C4-2B (cell line): Measurements from ENCODE around the gene RPL27.
"Not testable (repeated sequence)": the region's sequence is repeated elsewhere in the genome, so short reads cannot be mapped to it uniquely, and the experiment has no call there.

Experiments used
- H3K27ac ChIP-seq: fragments of 450-650 bp; 2 replicates; pipeline ENCODE4 v1.5.1; 2017
- ZFX ChIP-seq: fragments of 450-650 bp; IDR thresholded peaks from 2 replicates; pipeline ENCODE4 v1.6.1; 2017
- TF ChIP-seq, protein P1 (sequence below): fragments of 450-650 bp; conservative IDR thresholded peaks from 2 replicates; pipeline ENCODE4 v1.5.1; 2017; ENCODE audit warnings: mild to moderate bottlenecking

The RPL27 gene

GRCh38 chr17:42971589-42971988 lies 26.6 kb upstream of the RPL27 start:
- TF ChIP-seq, protein P1, sequence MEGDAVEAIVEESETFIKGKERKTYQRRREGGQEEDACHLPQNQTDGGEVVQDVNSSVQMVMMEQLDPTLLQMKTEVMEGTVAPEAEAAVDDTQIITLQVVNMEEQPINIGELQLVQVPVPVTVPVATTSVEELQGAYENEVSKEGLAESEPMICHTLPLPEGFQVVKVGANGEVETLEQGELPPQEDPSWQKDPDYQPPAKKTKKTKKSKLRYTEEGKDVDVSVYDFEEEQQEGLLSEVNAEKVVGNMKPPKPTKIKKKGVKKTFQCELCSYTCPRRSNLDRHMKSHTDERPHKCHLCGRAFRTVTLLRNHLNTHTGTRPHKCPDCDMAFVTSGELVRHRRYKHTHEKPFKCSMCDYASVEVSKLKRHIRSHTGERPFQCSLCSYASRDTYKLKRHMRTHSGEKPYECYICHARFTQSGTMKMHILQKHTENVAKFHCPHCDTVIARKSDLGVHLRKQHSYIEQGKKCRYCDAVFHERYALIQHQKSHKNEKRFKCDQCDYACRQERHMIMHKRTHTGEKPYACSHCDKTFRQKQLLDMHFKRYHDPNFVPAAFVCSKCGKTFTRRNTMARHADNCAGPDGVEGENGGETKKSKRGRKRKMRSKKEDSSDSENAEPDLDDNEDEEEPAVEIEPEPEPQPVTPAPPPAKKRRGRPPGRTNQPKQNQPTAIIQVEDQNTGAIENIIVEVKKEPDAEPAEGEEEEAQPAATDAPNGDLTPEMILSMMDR = no peak
- no peak for TF ChIP-seq ZFX
- H3K27ac ChIP-seq = no peak overlapping the region

DNA sequence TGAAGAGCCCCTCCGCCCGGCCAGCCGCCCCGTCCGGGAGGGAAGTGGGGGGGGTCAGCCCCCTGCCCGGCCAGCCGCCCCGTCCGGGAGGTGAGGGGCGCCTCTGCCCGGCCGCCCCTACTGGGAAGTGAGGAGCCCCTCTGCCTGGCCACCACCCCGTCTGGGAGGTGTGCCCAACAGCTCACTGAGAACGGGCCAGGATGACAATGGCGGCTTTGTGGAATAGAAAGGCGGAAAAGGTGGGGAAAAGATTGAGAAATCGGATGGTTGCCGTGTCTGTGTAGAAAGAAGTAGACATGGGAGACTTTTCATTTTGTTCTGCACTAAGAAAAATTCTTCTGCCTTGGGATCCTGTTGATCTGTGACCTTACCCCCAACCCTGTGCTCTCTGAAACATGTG lies 24.9 kb upstream of the RPL27 start:
- H3K27ac ChIP-seq = not testable (repeated sequence)

GRCh38 chr17:42975265-42975664 lies 23.0 kb upstream of the RPL27 start:
- H3K27ac ChIP-seq = no peak overlapping the region
- TF ChIP-seq ZFX = no peak
- TF ChIP-seq, protein P1 = no peak

GRCh38 chr17:42975701-42976100 lies 22.5 kb upstream of the RPL27 start:
- H3K27ac ChIP-seq = not testable (repeated sequence)

DNA sequence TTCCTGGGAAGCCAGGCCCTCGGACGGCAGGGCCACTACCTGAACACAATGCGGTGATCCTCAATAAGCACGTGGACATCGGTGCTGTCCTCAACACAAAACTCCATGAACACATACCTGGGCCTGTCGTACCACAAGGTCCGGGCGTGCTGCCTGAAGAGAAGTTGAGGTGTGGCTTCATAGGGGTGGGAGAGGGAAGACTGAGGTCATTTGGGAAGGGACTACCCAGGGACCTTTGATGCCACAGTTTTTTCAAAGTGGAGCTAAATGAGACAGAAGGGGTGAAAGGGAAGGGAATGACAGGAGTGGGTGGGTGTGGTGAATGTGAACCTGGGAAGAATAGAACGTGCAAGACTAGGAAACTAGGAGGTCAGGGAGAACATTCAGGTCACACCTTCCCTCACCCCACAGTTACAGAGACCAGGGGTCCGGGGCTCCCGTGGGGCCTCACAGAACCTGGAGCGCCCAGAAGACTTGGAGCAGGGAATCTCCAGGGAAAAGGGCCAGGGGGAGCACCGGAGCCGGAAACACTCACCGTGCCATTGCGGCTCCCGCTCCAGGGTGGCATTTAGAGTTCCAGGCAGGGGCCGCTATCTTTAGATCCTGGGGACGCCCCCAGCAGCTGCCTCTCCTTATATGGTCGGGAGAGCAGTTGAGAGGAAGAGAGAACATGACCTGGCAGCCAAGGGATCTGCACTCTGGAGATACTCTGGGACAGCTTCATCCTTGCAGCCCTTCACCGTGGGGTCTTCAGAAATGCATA lies 18.5 kb upstream of the RPL27 start, which contains the start of gene PTGES3L:
Gene PTGES3L, minus strand, starts transcription at position 570 of the 763 bp plus-strand sequence. Its CDS starts 27 bp downstream, at position 543.
- peak within 1 kb of the TSS; percentile 98 for H3K27ac ChIP-seq
- no peak for TF ChIP-seq ZFX
- TF ChIP-seq, protein P1 = no peak

- H3K27ac ChIP-seq = peak within 1 kb of the TSS; percentile 98
Measured at GRCh38 chr17:42980274-42980765, 17.9 kb upstream of the RPL27 start, which contains the start of gene RUNDC1. TSS of gene RUNDC1 (plus strand) at chr17:42980565. CDS start at chr17:42980577, 12 bp downstream.

GRCh38 chr17:42980766-42981397 lies 17.3 kb upstream of the RPL27 start:
- peak overlapping the region; percentile 98 for H3K27ac ChIP-seq
- TF ChIP-seq, protein P1 = no peak; the same call in 1 of the 2 replicates
- TF ChIP-seq ZFX = peak; percentile 84; the same call in 1 of the 2 replicates

More at GRCh38 chr17:42980274-42980765, 17.9 kb upstream of the RPL27 start, which contains the start of gene RUNDC1:
- TF ChIP-seq, protein P1 = no peak
- TF ChIP-seq ZFX = no peak

DNA sequence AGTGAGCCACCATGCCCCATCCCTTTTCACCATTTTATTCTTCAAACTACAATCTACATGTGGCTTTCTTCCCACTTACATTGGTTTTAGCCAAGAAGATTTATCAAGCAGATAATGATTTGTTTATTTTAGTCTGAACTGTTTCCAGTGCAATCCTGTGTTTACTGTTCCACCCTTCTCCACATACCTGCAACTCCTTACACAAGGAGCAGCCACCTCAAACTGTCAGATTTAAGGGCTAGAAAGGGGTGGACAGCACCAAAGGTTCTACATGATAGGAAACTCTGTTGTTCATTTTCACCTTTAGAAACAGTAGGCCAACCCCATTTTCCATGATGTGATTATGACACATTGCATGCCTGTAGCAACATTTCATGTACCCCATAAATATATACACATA lies 16.0 kb upstream of the RPL27 start:
- peak overlapping the region; percentile 98 for H3K27ac ChIP-seq
- TF ChIP-seq ZFX = no peak
- TF ChIP-seq, protein P1 = no peak
